Mucosa of descending colon (tissue), 3 donors: ENCODE measurements around the gene BCL11B. TPM values are rescaled to one million over a fixed set of nuclear protein-coding genes. Genes with fewer than 3 reads are reported as not detected.

ENCODE experiments used
- ATAC-seq: fragments of 200-7000 bp; cut with Tn5 transposase; one replicate; pipeline ENCODE4 v1.9.1; 2020; ENCODE audit warnings: mild to moderate bottlenecking, moderate library complexity
- DNase-seq, 3 donors: peaks; one replicate each; pipeline ENCODE4 v3.0.0-alpha.2; 2020
- H3K36me3 ChIP-seq: fragments of 200-600 bp; one replicate; pipeline ENCODE4 v1.8.0; 2021; ENCODE audit warnings: low read depth, mild to moderate bottlenecking
- H3K4me1 ChIP-seq: fragments of 200-600 bp; one replicate; pipeline ENCODE4 v1.8.0; 2021; ENCODE audit warnings: low read depth, mild to moderate bottlenecking
- H3K4me3 ChIP-seq: fragments of 200-600 bp; one replicate; pipeline ENCODE4 v1.8.0; 2021; ENCODE audit warnings: mild to moderate bottlenecking
- H3K9me3 ChIP-seq: fragments of 200-600 bp; one replicate; pipeline ENCODE4 v1.8.0; 2021; ENCODE audit warnings: mild to moderate bottlenecking
- intact Hi-C, 2 donors: fragments of 100-400 bp; cut with DNase I in 1 of 2; cut with micrococcal nuclease in 1 of 2; formaldehyde crosslinking; loops; one replicate each; pipeline versions ENCODE4 v1.11.0 to v1.11.1; 2022; cut with DNase I, micrococcal nuclease
- total RNA-seq, 3 donors: library from RNA; stranded (reverse); fragmentation: NEBNext Ultra II Directional in 2 of 3; extraction: Animal tissue kit (Norgen Biotek cat#: 25700) in 2 of 3; gene quantifications; one replicate each; pipeline versions ENCODE4 v1.2.1 to v1.2.4, GENCODE V29; 2021 to 2023
- TF ChIP-seq, protein P1 (sequence below): fragments of 200-600 bp; IDR thresholded peaks from one replicate; pipeline ENCODE4 v1.8.0; 2022; ENCODE audit warnings: antibody characterized with exemption, mild to moderate bottlenecking
- donor health status: DM: no; HTN: no; CAD: no; lungs with moderate emphysema.
- donor health status: DM: no; HTN: no; CAD: no.
- donor health status: DM: no; HTN: yes; CAD: no.

The BCL11B gene
- total RNA-seq, 3 donors from 2014 or later, result 2.5 to 5.6 (median 4.9) TPM

DNA sequence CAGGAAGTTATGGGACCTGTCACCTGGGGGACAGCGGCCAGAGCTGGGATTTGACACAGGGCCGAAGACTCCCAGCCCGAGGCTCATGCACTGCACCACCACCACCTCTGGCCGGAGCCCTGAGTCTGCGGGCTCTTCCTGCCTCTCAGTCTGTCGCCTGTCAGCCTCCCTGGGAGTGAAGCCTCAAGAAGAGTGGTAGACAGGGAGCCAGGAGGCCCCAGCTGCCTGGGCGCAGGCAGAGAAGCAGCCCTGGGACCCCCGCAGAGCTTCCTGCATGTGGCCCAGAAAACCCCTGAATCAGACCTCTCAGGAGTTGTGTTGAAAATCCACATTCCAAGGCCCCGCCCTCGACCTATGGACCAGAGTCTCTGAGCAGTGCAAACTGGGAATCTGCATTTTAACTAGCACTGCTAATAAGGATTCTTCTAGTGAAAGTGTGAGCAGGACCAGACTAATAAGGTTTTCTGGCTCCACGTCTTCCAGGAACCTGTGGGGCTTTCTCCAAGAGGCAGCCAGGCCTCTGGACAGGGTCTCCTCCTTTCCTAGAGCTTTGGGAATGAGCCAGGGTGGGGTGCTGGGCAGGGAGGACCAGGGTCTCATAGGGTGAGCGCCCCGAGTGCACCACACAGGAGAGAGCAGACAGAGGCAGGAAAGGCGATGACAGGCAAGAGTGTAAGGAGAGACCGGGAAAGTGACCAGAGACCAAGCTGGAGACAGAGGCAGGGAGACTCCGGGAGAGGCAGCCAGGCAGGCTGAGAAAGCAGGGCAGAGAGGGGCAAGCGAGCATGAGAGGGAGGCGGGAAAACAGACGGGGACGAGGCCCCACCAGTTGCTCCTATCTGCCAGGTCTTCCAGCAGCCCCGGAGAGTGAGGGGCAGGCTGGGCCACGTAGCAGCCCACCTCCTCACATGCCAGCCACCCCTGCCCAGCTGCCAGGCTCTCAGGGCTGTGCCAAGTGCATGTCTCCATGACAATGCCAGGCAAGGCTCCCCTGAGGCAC lies 112.4 kb downstream of the BCL11B start:
- Histone ChIP-seq H3K4me1 (no peaks in the 10 kb centered on the region), H3K9me3 (no peaks in the 10 kb centered on the region), H3K4me3 (no peak overlapping the region), H3K36me3 (no peaks in the 10 kb centered on the region)
- intact Hi-C loops, result no loop called here
- ATAC-seq (no peak), DNase-seq (no peak)
- TF ChIP-seq, protein P1, sequence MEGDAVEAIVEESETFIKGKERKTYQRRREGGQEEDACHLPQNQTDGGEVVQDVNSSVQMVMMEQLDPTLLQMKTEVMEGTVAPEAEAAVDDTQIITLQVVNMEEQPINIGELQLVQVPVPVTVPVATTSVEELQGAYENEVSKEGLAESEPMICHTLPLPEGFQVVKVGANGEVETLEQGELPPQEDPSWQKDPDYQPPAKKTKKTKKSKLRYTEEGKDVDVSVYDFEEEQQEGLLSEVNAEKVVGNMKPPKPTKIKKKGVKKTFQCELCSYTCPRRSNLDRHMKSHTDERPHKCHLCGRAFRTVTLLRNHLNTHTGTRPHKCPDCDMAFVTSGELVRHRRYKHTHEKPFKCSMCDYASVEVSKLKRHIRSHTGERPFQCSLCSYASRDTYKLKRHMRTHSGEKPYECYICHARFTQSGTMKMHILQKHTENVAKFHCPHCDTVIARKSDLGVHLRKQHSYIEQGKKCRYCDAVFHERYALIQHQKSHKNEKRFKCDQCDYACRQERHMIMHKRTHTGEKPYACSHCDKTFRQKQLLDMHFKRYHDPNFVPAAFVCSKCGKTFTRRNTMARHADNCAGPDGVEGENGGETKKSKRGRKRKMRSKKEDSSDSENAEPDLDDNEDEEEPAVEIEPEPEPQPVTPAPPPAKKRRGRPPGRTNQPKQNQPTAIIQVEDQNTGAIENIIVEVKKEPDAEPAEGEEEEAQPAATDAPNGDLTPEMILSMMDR, result no peak

DNA sequence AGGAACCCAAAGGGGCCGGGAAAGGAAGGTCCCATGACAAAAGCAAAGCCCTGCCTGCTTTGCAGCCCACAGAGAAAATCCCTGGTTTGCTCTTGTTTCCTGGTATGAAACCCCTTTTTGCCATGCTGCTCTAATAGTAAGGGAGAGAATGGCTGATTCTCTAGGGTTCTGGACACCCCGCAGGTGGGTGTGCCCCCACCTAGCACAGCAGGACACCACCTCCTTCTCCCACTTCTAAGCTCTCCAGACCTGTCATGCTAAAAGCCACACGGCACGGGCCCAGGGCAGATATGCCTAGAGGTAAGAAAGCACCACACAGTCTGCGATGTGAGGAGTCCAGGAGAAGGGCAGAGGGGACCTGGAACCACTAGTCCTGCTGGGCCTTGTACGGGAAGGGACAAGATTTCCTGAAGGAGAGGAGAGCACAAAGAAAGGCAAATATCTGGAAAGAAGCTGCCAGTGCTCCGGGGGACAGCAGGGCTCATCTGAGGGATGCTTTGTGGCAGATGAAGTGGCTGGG lies 113.3 kb downstream of the BCL11B start:
- H3K9me3 ChIP-seq, result no peaks in the 10 kb centered on the region
- no peak for ATAC-seq
- no peak overlapping the region for H3K4me3 ChIP-seq
- intact Hi-C loops, result no loop called here
- TF ChIP-seq, protein P1, result no peak
- H3K4me1 ChIP-seq, result no peaks in the 10 kb centered on the region
- no peaks in the 10 kb centered on the region for H3K36me3 ChIP-seq
- DNase-seq, result no peak

DNA sequence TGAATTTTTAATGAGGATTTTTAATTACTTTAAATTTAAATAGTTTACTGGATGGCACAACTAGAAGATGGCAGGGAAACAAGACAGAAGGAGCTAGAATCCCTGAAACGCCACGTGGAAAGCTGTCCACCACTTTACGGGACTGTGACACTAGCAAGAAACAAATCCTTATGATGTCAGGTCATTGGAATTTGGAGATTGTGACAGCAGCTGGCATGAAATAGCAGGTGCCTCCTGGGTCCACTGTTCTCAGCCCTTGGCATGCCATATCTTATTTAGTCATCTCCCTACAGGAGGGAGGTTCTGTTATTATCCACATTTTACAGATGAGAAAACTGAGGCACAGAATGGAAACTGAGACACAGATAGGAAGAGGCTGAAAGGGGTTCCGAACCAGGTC lies 113.8 kb downstream of the BCL11B start:
- H3K36me3 ChIP-seq, result no peaks in the 10 kb centered on the region
- no peaks in the 10 kb centered on the region for H3K4me1 ChIP-seq
- H3K9me3 ChIP-seq, result no peaks in the 10 kb centered on the region
- DNase-seq (no peak), ATAC-seq (no peak)
- intact Hi-C loops, result no loop called here
- TF ChIP-seq, protein P1, result no peak
- no peak overlapping the region for H3K4me3 ChIP-seq

DNA sequence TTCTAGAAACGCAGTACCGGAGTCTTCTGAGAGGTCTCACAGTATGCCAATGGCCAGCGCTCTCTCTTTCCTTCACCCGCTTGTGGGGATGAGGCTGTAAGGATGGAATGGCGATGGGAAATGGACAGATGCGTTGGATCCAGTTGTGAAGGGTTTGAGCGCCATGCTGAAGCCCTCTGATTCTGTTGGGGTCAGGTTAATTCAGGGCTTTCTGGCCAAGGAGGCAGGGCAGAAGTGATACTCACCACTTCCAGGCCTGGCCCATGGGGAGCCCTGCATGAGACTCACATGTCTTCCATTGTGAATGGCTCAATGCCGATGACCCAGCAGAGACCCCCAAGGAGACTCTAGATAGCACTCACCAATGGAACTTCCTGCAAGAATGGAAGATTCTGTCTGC lies 114.3 kb downstream of the BCL11B start:
- DNase-seq (no peak), ATAC-seq (no peak)
- intact Hi-C loops, result no loop called here
- TF ChIP-seq, protein P1, result no peak
- H3K9me3 ChIP-seq, result no peaks in the 10 kb centered on the region
- H3K4me3 ChIP-seq, result no peak overlapping the region
- H3K36me3 ChIP-seq, result no peaks in the 10 kb centered on the region
- H3K4me1 ChIP-seq, result no peaks in the 10 kb centered on the region

DNA sequence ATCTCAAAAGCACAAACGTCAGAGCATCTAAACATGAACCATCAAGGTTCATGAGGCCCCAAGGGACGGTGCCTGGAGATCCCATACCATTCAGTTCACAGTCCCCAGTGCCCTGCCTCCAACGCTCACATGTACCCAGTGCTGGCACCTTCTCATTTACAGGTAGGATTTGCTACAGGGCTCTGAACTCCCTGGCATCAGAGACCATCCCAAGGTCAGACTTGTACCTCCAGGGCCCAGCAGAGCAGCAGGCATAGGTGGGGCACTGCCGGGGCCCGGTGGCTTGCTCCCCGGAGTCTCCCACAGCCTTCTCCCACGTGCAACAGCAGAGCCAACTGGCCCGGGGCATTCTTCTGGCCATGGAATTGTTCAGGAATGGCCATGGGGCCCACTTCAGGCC lies 114.8 kb downstream of the BCL11B start:
- H3K9me3 ChIP-seq, result no peaks in the 10 kb centered on the region
- no peaks in the 10 kb centered on the region for H3K36me3 ChIP-seq
- H3K4me1 ChIP-seq, result no peaks in the 10 kb centered on the region
- H3K4me3 ChIP-seq, result no peak overlapping the region
- no peak for DNase-seq
- TF ChIP-seq, protein P1, result no peak
- ATAC-seq, result no peak
- intact Hi-C loops, result no loop called here
